Tibial nerve (tissue), 4 donors: ENCODE results near the gene TMED10.

ENCODE experiments used
- CTCF ChIP-seq, 5 experiments: fragments of 200-600 bp in 3 of 5; fragments of 450-650 bp in 2 of 5; sonication (generic) in 3 of 5; IDR thresholded peaks; one replicate each; pipeline ENCODE4 v1.5.1; 2016 to 2019; ENCODE audit warnings: antibody characterized with exemption in 5 of 5, mild to moderate bottlenecking in 3 of 5, moderate library complexity in 2 of 5
- EP300 ChIP-seq, 2 donors: sonication (generic); formaldehyde crosslinking; IDR thresholded peaks; one replicate each; pipeline ENCODE4 v1.6.1; 2017; ENCODE audit warnings: antibody characterized with exemption in 2 of 2, mild to moderate bottlenecking in 1 of 2
- POLR2A ChIP-seq, 2 donors: fragments of 450-650 bp; IDR thresholded peaks; one replicate each; pipeline ENCODE4 v1.6.1; 2017; ENCODE audit warnings: antibody characterized with exemption in 2 of 2, mild to moderate bottlenecking in 2 of 2, moderate library complexity in 2 of 2

- TF ChIP-seq CTCF (IDR thresholded peaks at IDR 0.05): no peak
- no peak for TF ChIP-seq POLR2A (IDR thresholded peaks at IDR 0.05)
- no peak for TF ChIP-seq EP300 (IDR thresholded peaks at IDR 0.05)
Measured at GRCh38 chr14:75197338-75197737, 20.9 kb upstream of the TMED10 start.
